ENCODE data around the gene LIX1L. TPM values are rescaled to one million over a fixed set of nuclear protein-coding genes. Genes with fewer than 3 reads are reported as not detected.
A peak's percentile ranks its signal among the peaks of the same experiment; 100 is the strongest.

LIX1L gene
- total RNA-seq, 4 donors from 2014 or later, result 7.6 to 18.4 (median 11.3) TPM

DNA sequence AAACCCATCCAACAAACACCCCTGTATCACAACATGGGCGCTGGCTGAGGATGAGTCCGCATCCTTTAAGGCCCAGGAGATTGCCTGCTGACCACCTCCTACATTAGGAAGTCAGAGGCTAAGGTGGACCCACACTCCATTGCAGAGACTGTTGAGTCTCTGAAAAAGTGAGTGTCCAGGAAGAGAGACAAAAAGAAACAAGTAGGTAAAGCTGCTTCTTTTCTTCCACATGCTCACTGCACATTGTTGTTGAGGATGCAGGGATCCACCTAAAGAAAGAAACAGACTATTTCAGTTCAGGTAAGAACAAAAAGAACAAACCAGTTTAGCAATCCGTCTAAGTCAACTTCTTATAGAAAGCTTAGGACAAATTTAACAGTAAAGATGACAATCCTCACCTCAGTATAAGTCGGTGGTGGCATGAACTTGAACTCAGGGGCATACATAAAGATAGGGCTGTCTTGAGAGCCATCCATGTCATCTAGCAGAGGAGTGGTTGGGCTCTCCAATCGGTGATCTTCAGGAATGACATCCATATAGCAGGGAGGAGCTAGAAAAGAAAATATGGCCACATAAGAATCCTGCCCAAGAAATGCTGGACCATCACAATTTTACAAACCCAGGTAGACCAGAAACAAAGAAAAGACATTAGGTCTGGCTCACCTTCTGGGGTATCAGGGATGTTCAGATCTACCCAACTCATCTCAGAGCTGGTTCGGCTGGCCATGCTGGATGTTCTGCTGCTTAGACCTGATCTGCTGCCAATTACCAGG, 36.0 kb upstream of the LIX1L start:
- WGBS, result 24% methylated on average over 6 of the region's 6 CpGs
- Histone ChIP-seq H3K9me3 (no peaks in the 10 kb centered on the region), H3K27me3 (no peaks in the 10 kb centered on the region), H3K36me3 (peaks cover 33% of the 10 kb centered on the region), H3K4me3 (peak overlapping the region; percentile 76), H3K4me1 (peaks cover 40% of the 10 kb centered on the region), H3K27ac (peak overlapping the region; percentile 99)
- DNase-seq (ENCODE audit: low spot score in 2 of 2), result peak in 1 of 2 donors; percentile 30
- TF ChIP-seq POLR2AphosphoS5 (IDR thresholded peaks at IDR 0.05) (no peak), EP300 (IDR thresholded peaks at IDR 0.05) (no peak), POLR2A (IDR thresholded peaks at IDR 0.05) (no peak)
- TF ChIP-seq, protein P1, sequence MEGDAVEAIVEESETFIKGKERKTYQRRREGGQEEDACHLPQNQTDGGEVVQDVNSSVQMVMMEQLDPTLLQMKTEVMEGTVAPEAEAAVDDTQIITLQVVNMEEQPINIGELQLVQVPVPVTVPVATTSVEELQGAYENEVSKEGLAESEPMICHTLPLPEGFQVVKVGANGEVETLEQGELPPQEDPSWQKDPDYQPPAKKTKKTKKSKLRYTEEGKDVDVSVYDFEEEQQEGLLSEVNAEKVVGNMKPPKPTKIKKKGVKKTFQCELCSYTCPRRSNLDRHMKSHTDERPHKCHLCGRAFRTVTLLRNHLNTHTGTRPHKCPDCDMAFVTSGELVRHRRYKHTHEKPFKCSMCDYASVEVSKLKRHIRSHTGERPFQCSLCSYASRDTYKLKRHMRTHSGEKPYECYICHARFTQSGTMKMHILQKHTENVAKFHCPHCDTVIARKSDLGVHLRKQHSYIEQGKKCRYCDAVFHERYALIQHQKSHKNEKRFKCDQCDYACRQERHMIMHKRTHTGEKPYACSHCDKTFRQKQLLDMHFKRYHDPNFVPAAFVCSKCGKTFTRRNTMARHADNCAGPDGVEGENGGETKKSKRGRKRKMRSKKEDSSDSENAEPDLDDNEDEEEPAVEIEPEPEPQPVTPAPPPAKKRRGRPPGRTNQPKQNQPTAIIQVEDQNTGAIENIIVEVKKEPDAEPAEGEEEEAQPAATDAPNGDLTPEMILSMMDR (IDR thresholded peaks at IDR 0.05), result no peak

DNA sequence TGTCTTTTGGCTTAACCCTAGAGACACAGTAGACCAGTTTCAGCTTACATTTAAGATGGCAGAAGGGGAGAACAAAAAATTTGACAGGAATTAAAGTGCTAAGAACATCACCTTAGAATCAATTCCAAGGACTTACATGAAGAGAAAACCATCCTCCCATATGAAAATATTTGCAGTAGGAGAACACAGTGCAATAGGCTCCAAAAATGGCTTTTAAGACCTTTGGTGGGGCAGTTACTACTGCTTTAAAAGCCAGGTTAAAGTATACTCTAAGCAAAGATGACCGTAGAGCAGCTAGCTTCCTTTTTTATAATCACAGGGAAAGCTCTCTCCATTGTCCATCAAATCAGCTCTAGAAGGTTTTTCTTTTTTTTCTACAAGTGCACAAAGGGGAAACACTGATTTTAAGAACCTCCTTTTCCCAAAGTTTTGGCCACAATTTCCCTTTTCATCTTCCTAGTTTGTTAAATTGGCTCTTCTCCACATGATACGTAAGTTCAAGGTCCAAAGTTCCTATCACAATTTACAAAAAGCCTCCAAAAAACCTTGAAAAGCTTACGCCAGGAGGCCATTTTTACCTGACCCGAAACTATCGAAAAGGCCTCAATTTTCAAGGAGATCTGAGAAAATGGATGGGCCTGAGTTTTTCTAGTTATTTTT, 35.3 kb upstream of the LIX1L start:
- peak overlapping the region; percentile 76 for H3K4me3 ChIP-seq
- DNase-seq (ENCODE audit: low spot score in 2 of 2), result no peak
- TF ChIP-seq, protein P1 (IDR thresholded peaks at IDR 0.05), result no peak
- TF ChIP-seq EP300 (IDR thresholded peaks at IDR 0.05) (no peak), POLR2A (IDR thresholded peaks at IDR 0.05) (no peak), POLR2AphosphoS5 (IDR thresholded peaks at IDR 0.05) (no peak)
- H3K27ac ChIP-seq, result peak overlapping the region; percentile 99
- peaks cover 33% of the 10 kb centered on the region for H3K36me3 ChIP-seq
- no peaks in the 10 kb centered on the region for H3K9me3 ChIP-seq
- H3K27me3 ChIP-seq, result no peaks in the 10 kb centered on the region
- 35% methylated on average over 5 of the region's 5 CpGs for WGBS
- peaks cover 34% of the 10 kb centered on the region for H3K4me1 ChIP-seq

DNA sequence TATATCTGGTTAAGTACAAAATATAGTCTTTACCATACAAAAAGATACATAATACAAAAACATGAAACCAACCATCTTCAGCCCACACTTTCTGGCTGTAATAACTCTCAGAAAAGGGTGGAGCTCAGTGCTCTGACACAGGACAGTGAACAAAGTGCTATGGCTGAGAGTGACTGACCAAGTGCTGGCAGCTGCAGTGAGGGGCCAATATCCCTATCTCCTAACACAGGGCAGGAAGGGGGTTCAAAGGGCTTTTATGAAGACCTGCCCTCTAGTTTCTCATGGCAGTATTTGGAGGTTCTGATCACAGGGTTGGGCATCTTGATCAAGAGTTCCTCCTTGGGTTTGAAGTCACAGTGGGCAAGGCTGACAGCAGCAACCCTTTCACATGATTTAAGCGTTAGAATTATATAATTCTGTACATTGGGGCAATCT, 34.7 kb upstream of the LIX1L start:
- H3K27ac ChIP-seq, result peak overlapping the region; percentile 99
- H3K9me3 ChIP-seq, result no peaks in the 10 kb centered on the region
- TF ChIP-seq POLR2AphosphoS5 (IDR thresholded peaks at IDR 0.05) (peak in 1 of 3 donors; percentile 24), POLR2A (IDR thresholded peaks at IDR 0.05) (peak in 1 of 2 donors; percentile 2), EP300 (IDR thresholded peaks at IDR 0.05) (no peak)
- TF ChIP-seq, protein P1 (IDR thresholded peaks at IDR 0.05), result no peak
- peak; percentile 43 to 49 for DNase-seq (ENCODE audit: low spot score in 2 of 2)
- H3K4me3 ChIP-seq, result peak overlapping the region; percentile 76
- H3K27me3 ChIP-seq, result no peaks in the 10 kb centered on the region
- H3K4me1 ChIP-seq, result peaks cover 30% of the 10 kb centered on the region
- 25% methylated on average over 1 of the region's 1 CpG for WGBS
- peaks cover 33% of the 10 kb centered on the region for H3K36me3 ChIP-seq

DNA sequence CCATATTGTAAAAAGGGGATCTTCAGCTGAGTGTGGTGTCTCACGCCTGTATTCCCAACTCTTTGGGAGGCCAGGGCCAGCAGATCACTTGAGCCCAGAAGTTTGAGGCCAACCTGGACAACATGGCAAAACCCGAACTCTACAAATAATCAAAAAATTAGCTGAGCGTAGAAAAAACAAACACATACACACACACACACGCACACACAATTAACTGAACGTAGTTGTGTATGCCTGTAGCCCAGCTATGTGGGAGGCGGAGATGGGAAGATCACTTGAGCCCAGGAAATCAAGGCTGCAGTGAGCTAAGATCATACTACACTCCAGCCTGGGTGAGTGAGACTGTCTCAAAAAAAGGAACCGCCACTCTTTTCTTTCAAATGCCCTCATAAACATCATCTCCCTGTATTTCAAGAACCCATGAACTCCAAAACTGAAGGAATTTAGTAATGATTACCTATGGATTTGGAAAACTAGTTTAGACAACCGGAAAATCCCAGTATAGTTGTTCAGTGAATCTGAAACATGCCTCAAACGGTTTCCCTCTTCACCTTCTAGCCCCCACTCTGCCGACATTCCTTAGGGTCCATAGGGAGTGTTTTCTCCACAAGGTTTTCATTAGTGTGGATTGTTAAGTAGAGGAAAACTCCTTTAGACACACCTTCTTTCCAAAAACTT, 34.1 kb upstream of the LIX1L start:
- TF ChIP-seq, protein P1 (IDR thresholded peaks at IDR 0.05), result no peak
- TF ChIP-seq POLR2AphosphoS5 (IDR thresholded peaks at IDR 0.05) (peak in 2 of 3 donors; percentile 44 to 55), POLR2A (IDR thresholded peaks at IDR 0.05) (peak; percentile 9 to 57)
- Histone ChIP-seq H3K27me3 (no peaks in the 10 kb centered on the region), H3K9me3 (no peaks in the 10 kb centered on the region), H3K27ac (peak overlapping the region; percentile 99), H3K4me3 (peak overlapping the region; percentile 76), H3K4me1 (peaks cover 27% of the 10 kb centered on the region), H3K36me3 (peaks cover 33% of the 10 kb centered on the region)
- WGBS, result 49% methylated on average over 10 of the region's 10 CpGs
- DNase-seq (ENCODE audit: low spot score in 2 of 2), result peak in 1 of 2 donors; percentile 54
